GM23338 (cell line): Measurements from ENCODE around the gene HAPLN3.

Source experiments
- EZH2 ChIP-seq: fragments of 200-600 bp; sonication (generic); IDR thresholded peaks from one replicate; pipeline ENCODE4 v1.8.0; 2017; ENCODE audit warnings: antibody characterized with exemption, mild to moderate bottlenecking, low read depth; ENCODE audit not compliant: unreplicated experiment
- EZH2phosphoT487 ChIP-seq: fragments of 200-600 bp; sonication (generic); IDR thresholded peaks from one replicate; pipeline ENCODE4 v1.8.1; 2018; ENCODE audit warnings: antibody characterized with exemption; ENCODE audit not compliant: unreplicated experiment
- POLR2AphosphoS5 ChIP-seq: IDR thresholded peaks from 2 replicates; pipeline ENCODE4 v1.6.1; 2016; ENCODE audit warnings: antibody characterized with exemption, low read depth
- ZNF114 ChIP-seq: fragments of 250-450 bp; sonication (Bioruptor Pico); IDR thresholded peaks from 2 replicates; pipeline ENCODE4 v1.5.0; 2020; ENCODE audit warnings: mild to moderate bottlenecking, moderate library complexity
- TF ChIP-seq, protein P1 (sequence below), 2 experiments: fragments of 200-600 bp in 1 of 2; sonication (generic) in 1 of 2; conservative IDR thresholded peaks; 2 replicates each; pipeline versions ENCODE4 v1.5.1 to v1.6.1; 2016 to 2017; ENCODE audit warnings: antibody characterized with exemption in 2 of 2, low read depth in 2 of 2, mild to moderate bottlenecking in 2 of 2, moderate library complexity in 1 of 2

DNA sequence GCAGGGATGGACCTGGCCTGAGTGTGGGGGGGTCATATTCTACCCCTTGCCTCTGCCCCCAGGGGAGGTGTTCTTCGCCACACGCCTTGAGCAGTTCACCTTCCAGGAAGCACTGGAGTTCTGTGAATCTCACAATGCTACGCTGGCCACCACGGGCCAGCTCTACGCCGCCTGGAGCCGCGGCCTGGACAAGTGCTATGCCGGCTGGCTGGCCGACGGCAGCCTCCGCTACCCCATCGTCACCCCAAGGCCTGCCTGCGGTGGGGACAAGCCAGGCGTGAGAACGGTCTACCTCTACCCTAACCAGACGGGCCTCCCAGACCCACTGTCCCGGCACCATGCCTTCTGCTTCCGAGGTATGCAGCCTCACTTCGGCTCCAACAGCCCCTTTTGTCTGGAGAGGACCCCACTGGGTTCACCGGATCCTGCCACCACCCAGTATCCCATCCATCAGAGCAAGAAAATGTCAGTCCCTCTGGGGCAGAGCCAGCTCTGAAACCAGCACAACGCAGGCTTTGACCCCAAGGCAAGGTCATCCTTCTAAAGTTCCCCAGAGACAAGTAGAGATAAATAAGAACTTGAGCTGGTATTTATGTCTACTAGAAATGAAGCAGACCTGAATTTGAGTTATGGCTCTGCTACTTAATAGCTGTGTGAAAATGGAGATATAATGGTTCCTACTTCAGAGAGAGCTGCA, 45.8 kb downstream of the HAPLN3 start:
- TF ChIP-seq ZNF114 (CRISPR knock-in tag) (no peak), POLR2AphosphoS5 (no peak), EZH2phosphoT487 (no peak), EZH2 (no peak)
- TF ChIP-seq, protein P1, sequence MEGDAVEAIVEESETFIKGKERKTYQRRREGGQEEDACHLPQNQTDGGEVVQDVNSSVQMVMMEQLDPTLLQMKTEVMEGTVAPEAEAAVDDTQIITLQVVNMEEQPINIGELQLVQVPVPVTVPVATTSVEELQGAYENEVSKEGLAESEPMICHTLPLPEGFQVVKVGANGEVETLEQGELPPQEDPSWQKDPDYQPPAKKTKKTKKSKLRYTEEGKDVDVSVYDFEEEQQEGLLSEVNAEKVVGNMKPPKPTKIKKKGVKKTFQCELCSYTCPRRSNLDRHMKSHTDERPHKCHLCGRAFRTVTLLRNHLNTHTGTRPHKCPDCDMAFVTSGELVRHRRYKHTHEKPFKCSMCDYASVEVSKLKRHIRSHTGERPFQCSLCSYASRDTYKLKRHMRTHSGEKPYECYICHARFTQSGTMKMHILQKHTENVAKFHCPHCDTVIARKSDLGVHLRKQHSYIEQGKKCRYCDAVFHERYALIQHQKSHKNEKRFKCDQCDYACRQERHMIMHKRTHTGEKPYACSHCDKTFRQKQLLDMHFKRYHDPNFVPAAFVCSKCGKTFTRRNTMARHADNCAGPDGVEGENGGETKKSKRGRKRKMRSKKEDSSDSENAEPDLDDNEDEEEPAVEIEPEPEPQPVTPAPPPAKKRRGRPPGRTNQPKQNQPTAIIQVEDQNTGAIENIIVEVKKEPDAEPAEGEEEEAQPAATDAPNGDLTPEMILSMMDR (conservative IDR thresholded peaks at IDR 0.05; ENCODE audit: low read depth in 2 of 2): no peak
